Uterus (tissue), 4 donors: ENCODE data around the gene C16orf89. TPM values are rescaled to one million over a fixed set of nuclear protein-coding genes. Genes with fewer than 3 reads are reported as not detected.
"Not testable (repeated sequence)": the region's sequence is repeated elsewhere in the genome, so short reads cannot be mapped to it uniquely, and the experiment has no call there.

ENCODE experiments used
- DNase-seq, 2 donors: peaks; one replicate each; pipeline ENCODE4 v3.0.0-alpha.2; 2019 to 2020
- H3K27ac ChIP-seq, 2 donors: fragments of 200-600 bp; sonication (generic); 1 replicate in 1 of 2; 2 replicates in 1 of 2; pipeline ENCODE4 v1.5.1; 2016 to 2018
- H3K27me3 ChIP-seq, 2 donors: fragments of 200-600 bp; sonication (generic); one replicate each; pipeline ENCODE4 v1.5.1; 2018 to 2019; ENCODE audit warnings: control low read depth in 1 of 2
- H3K36me3 ChIP-seq, 2 donors: fragments of 200-600 bp; sonication (generic); one replicate each; pipeline ENCODE4 v1.5.1; 2019; ENCODE audit warnings: control low read depth in 1 of 2
- H3K4me1 ChIP-seq, 2 donors: fragments of 200-600 bp; sonication (generic); one replicate each; pipeline ENCODE4 v1.5.1; 2018 to 2019; ENCODE audit warnings: control low read depth in 1 of 2
- H3K4me3 ChIP-seq, 2 donors: fragments of 200-600 bp; sonication (generic); 1 replicate in 1 of 2; 2 replicates in 1 of 2; pipeline ENCODE4 v1.5.1; 2018 to 2019; ENCODE audit warnings: mild to moderate bottlenecking in 1 of 2
- H3K9me3 ChIP-seq, 2 donors: fragments of 200-600 bp; sonication (generic); one replicate each; pipeline ENCODE4 v1.5.1; 2019; ENCODE audit warnings: control low read depth in 1 of 2
- intact Hi-C: fragments of 100-400 bp; cut with DNase I; formaldehyde crosslinking; loops from one replicate; pipeline ENCODE4 v1.15.1; 2023; ENCODE audit warnings: low total_unique reads
- total RNA-seq, 4 donors: library from RNA; depleted of rRNA in 3 of 4; stranded (reverse); fragments of >200 nt in 3 of 4; gene quantifications; one replicate each; pipeline versions ENCODE4 v1.1.0 to v1.2.4, GENCODE V29; 2014 to 2023
- TF ChIP-seq, protein P1 (sequence below), 4 experiments: fragments of 200-600 bp in 2 of 4; fragments of 450-650 bp in 2 of 4; sonication (generic) in 2 of 4; IDR thresholded peaks; one replicate each; pipeline ENCODE4 v1.5.1; 2016 to 2019; ENCODE audit warnings: antibody characterized with exemption in 4 of 4, mild to moderate bottlenecking in 2 of 4, moderate library complexity in 1 of 4
- donor health status: DM: yes; HTN: yes; CAD: no.

Gene C16orf89
- total RNA-seq, 4 donors from 2014 or later, result 0.76 to 13.1 (median 1.1) TPM; not detected in 1

DNA sequence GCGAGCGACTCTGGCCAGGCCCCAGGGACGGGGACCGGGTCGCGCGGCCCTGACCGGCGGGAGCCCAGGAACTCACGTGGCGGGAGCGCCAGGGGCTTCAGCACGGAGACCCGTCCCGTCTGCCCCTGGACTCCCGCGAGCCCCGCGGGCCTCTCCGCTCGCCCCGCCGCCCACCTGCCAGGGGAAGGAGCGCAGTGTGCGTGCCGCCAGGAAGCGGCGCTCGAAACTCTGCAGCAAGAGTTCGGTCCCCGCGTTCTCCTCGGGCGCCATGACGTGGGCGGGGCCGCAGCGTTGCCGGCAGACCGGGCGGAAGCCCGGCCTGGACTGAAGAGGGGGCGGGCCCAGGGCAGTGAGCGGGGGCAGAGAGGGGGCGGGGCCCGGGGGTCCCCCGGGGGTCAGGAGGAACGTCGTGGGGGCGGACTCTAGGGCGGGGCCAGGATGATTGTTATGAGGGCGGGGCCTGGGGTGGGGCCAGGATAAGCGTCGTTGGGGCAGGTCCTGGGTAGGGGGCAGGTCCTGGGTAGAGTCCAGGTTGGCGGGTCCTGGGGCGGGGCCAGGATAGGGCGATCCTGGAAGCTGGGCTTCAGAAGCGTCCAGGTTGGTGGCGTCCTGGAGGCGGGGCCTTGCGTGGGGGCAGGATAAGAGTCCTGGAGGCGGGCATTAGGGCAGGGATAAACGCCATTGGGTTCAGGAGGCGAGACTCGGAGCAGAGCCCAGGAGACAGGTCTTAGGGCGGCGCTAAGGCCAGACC lies 31.9 kb upstream of the C16orf89 start, which contains the start of gene EEF2KMT:
TSS of gene EEF2KMT (minus strand) at position 326 of the 751 bp plus-strand sequence. CDS start at position 270, 56 bp downstream.
- TF ChIP-seq, protein P1, sequence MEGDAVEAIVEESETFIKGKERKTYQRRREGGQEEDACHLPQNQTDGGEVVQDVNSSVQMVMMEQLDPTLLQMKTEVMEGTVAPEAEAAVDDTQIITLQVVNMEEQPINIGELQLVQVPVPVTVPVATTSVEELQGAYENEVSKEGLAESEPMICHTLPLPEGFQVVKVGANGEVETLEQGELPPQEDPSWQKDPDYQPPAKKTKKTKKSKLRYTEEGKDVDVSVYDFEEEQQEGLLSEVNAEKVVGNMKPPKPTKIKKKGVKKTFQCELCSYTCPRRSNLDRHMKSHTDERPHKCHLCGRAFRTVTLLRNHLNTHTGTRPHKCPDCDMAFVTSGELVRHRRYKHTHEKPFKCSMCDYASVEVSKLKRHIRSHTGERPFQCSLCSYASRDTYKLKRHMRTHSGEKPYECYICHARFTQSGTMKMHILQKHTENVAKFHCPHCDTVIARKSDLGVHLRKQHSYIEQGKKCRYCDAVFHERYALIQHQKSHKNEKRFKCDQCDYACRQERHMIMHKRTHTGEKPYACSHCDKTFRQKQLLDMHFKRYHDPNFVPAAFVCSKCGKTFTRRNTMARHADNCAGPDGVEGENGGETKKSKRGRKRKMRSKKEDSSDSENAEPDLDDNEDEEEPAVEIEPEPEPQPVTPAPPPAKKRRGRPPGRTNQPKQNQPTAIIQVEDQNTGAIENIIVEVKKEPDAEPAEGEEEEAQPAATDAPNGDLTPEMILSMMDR (IDR thresholded peaks at IDR 0.05), result peak in 1 of 4 experiments; percentile 7
- DNase-seq, result peak; percentile 100
- H3K27me3 ChIP-seq, intact Hi-C loops, H3K4me1 ChIP-seq, H3K36me3 ChIP-seq, H3K9me3 ChIP-seq: not testable (repeated sequence)
- H3K27ac ChIP-seq, result peak within 1 kb of the TSS; percentile 84 to 94
- peak within 1 kb of the TSS; percentile 85 to 86 for H3K4me3 ChIP-seq

DNA sequence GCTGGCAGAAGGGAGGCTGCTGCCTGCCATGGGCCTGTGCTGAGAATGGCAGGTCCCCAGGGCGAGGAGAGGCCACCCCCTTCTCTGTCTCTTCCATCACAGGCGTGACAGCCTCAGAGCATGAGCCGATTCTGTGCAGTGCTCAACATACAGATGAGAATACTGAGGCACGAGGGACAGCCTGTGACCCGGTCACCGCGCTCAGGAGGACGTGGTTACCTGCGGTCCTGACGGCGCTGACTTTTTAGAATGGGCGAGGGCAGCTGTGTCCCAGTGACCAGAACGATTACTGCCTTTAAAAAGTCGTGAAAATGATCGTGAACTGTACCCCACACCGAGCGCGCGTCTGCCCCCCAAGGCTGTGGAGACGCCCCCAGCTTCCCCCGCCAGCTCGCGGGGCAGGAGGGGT lies 31.3 kb upstream of the C16orf89 start:
- H3K27me3 ChIP-seq, H3K4me1 ChIP-seq, H3K36me3 ChIP-seq, intact Hi-C loops, H3K9me3 ChIP-seq: not testable (repeated sequence)
- peak in 1 of 2 donors; percentile 31 for DNase-seq
- Histone ChIP-seq H3K4me3 (peak overlapping the region; percentile 85 to 86), H3K27ac (peak overlapping the region; percentile 70 to 81)

DNA sequence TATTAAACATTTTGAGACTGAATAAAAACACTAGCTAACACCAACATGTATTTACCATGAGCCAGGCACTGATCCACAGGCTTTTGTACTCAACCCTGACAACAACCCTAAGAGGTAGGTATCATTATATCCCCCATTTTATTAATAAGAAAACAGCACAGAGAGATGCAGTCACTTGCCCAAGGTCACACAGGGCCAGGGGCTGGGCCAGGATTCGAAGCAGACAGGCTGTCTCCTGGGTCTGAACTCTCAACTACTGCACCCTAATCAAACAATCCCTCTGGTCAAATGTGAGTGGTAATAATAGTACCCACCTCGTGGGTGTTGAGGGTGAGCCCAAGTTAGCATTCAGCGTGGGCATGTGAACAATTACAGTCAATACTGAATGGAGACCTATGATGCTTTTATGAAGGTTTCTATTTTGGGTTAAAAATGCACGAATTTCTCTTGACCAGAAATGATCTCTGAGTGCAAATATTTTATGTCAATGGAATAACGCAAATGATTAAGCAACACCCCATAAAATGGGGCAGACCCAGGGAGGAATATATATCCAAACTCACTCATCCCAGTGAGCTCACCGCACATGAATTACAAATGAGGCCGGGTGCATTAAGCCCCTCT lies 30.8 kb upstream of the C16orf89 start:
- H3K27ac ChIP-seq, result peak overlapping the region in 1 of 2 donors; percentile 70
- not testable (repeated sequence) for DNase-seq

DNA sequence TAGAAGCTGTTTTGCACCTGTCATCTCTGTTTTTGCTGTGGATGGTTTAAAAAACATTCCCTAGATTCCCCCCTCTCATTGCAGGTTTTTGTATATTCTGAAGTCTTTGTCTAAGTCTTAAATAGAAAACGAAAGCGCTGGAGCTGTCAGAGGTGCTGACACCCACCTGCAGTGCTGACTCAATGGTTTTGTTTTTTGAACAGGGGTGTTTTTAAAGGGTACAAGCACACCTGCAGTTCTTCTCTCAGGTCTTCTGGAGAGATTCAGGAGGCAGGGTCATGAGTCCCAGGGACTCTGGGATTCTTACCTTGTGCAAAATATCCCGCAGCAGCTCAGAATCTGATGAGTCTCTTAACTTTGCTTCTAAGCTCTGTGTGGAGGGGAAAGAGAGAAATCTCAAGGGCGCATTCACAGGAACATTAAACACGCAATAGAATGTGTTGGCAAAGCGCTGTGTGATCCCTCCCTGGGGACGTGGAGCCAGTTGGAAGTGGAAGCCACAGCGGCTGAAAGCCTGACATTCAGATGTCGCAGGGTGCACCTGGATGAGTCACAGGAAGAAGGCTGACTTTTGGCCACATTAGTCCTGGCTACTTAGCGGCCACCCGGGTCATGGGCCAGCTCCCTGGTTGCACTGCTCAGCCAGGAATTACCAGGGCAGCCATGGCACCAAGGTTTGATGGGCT lies 29.5 kb upstream of the C16orf89 start:
- H3K36me3 ChIP-seq, intact Hi-C loops, H3K9me3 ChIP-seq, DNase-seq, H3K27ac ChIP-seq, H3K27me3 ChIP-seq, H3K4me3 ChIP-seq, H3K4me1 ChIP-seq: not testable (repeated sequence)

More for the DNA sequence above, 30.8 kb upstream of the C16orf89 start:
- H3K4me3 ChIP-seq, result peak overlapping the region; percentile 85 to 86
- H3K36me3 ChIP-seq, H3K4me1 ChIP-seq, intact Hi-C loops, H3K9me3 ChIP-seq, H3K27me3 ChIP-seq: not testable (repeated sequence)

DNA sequence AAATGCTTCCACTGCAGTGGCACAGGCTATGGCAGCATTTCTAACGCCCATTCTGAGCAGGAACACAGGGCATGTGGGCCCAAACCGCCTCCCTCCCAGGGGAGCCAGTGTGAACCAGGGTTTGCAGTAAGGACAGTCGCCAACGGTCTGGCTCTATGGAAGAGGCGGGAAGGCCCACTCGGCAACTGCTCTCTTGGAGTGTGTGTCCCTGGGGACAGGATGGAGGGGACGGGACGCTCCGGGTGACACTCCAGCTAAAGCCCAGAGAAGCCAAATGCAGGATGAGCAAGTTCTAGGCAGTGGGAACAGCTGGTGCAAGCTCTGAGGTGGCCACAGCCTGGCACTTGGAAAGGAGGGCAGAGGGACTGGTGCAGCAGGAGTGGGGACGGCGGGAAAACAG lies 28.0 kb upstream of the C16orf89 start:
- intact Hi-C loops, DNase-seq, H3K4me3 ChIP-seq: not testable (repeated sequence)

DNA sequence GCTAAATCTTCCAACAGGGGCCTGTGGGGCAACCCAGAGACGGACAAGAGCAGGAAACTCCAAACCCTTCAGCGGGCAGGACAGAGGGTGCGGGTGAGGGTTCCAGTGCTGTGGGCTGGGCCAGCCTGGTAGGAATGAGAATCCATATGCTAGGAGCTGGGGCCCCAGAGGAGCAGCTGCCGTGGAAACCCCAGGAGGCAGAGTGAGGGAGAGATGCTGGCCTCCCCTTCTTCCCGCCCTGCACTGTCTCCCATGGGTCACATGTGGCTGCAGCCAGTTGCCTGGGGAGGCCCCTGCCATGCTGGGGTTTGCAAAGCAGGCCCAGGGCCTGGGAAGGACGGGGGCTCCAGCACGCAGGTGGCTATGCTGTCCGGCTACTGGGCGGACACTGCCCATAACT lies 27.3 kb upstream of the C16orf89 start:
- H3K9me3 ChIP-seq, H3K27ac ChIP-seq, H3K36me3 ChIP-seq, DNase-seq, H3K4me1 ChIP-seq, intact Hi-C loops, H3K4me3 ChIP-seq, H3K27me3 ChIP-seq: not testable (repeated sequence)

More for the DNA sequence above, 28.0 kb upstream of the C16orf89 start:
- not testable (repeated sequence) for H3K9me3 ChIP-seq, H3K27me3 ChIP-seq, H3K36me3 ChIP-seq, H3K4me1 ChIP-seq, H3K27ac ChIP-seq

DNA sequence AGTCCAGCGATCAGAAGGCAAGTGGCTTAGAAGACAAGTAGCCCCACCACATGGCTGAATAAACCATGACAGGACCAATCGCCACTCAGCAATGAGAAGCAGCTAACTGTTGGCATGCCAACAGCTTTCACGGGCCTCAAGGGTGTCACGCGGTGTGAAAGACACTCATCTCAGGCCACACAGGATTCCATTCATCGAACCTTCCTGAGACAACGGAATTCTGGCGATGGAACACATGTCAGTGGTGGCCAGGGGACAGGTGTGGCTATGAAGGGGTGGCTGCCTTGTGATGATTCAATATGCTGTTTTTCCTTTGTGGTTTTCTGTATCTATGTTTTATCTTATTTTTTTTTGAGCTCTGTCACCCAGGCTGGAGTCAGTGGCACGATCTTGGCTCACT lies 24.8 kb upstream of the C16orf89 start:
- DNase-seq, H3K36me3 ChIP-seq, H3K27ac ChIP-seq, H3K27me3 ChIP-seq, intact Hi-C loops, H3K4me3 ChIP-seq, H3K9me3 ChIP-seq, H3K4me1 ChIP-seq: not testable (repeated sequence)

DNA sequence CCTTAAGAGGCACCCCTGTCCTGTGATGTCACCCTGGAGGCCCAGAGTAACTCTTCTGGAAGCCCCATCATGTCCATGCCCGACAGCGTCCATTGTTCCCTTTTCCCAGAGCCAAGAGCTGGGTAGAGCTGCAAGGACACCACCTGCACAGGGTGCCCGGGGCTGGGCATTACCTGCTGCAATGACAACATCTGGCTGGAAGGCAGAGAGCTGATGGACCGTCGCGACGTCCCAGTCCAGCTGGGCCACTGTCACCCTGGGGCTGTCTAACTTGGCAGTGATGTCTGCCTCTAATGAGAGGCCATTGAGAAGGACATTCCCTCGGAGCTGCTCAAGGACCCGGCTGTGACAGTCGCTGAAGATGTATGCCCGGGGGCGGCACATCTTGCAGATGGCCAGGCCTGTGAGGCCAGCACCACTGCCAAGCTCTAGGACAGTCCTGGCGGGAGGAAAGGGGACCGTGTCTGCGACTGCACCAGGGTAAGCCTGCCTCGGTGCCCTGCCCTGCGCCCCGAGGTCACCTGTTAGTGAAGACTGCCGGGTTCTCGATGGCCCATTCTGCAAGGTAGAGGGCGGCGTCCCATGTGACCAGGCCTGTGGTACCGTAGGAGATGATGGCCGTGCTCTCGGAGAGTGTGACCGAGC lies 24.3 kb upstream of the C16orf89 start:
- H3K9me3 ChIP-seq, H3K27me3 ChIP-seq, DNase-seq, H3K27ac ChIP-seq, intact Hi-C loops, H3K4me3 ChIP-seq, H3K4me1 ChIP-seq, H3K36me3 ChIP-seq: not testable (repeated sequence)

DNA sequence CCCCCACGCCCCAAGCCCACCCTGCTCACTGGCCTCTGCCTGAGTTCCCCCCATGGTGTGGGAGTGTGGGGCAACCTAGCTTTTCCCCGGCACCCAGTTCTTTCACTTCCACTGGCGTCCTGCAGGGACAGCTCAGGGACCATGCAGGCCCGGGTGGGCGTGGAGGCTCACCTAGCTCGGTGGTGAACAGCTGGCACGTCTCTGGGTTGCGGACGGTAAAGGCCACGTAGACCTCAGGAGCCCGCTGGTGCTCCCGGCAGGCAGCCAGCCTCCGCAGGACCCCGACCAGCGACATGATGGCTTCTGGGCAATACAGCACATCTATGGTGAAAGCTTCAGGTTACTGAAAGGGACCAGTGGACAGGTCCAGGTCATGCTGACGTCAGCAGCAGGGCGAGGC lies 23.2 kb upstream of the C16orf89 start:
- DNase-seq, H3K4me3 ChIP-seq, H3K27ac ChIP-seq, H3K27me3 ChIP-seq, H3K9me3 ChIP-seq, intact Hi-C loops, H3K4me1 ChIP-seq, H3K36me3 ChIP-seq: not testable (repeated sequence)

DNA sequence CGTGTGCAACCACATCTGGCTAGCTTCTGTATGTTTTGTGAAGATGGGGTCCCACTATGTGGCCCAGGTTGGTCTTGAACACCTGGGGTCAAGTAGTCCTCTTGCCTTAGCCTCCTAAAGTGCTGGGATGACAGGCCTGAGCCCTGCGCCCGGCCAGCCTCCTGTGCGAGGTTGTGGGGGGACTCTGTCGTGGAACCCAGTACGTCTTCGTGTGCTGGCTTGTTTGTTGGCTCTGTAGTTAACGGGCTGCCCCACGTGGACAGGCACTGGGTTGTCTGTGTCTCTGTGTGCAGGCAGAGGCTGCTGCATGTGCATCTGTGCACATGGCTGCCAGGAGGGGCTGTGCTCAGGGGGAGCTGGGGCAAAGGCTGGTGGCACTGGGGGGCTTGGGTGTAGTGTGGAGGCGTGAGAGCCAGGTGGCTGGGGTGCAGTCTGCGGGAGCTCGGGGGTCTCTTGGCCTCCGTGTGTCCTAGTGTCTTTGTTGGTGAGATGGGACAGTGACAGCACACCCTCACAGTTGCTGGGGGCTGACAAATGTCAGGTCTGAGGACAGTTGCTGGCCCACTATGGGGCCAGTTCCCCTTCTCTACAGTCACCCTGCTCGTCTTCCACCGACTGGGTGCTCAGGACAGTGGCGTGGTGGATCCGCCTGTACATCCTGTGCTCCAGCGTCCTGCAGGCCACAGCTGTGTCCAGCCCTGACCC lies 22.5 kb upstream of the C16orf89 start:
- H3K36me3 ChIP-seq, DNase-seq, H3K27me3 ChIP-seq, H3K4me3 ChIP-seq, intact Hi-C loops, H3K27ac ChIP-seq, H3K9me3 ChIP-seq, H3K4me1 ChIP-seq: not testable (repeated sequence)

DNA sequence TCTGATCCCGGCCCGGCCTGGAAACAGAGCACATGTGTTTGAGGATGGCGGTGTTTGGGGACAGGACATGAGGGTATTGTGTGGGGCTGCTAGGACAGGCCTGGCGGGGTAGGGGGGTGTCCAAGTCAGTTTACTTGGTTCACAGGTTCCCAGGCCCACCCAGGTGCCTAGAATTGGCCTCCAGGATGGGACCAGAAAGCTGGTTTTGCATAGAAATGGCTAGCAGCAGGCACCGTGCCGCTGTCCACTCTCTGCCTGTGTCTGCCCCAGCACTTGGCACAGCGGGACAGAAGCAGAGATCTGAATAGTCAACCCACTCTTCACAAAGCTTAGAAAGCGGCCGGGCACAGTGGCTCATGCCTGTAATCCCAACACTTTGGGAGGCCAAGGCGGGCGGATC lies 20.0 kb upstream of the C16orf89 start:
- H3K36me3 ChIP-seq, H3K27me3 ChIP-seq, H3K9me3 ChIP-seq, DNase-seq, H3K4me3 ChIP-seq, H3K4me1 ChIP-seq, intact Hi-C loops, H3K27ac ChIP-seq: not testable (repeated sequence)
